Activated CD4-positive, alpha-beta memory T cell treated with anti-CD3 and anti-CD28 coated beads for 36 hours (primary cell): ENCODE data around the gene NLGN1. TPM values are rescaled to one million over a fixed set of nuclear protein-coding genes. Genes with fewer than 3 reads are reported as not detected.

ENCODE experiments used
- CTCF ChIA-PET: fragments of 350-600 bp; sonication (Branson Sonifier 250); formaldehyde crosslinking; loops from one replicate; lab custom pipeline; 2021; ENCODE audit warnings: antibody characterized with exemption, inconsistent platforms; lab: Charles Lee
- POLR2A ChIA-PET: fragments of 350-600 bp; sonication (Branson Sonifier 250); formaldehyde crosslinking; loops from one replicate; lab custom pipeline; 2021; ENCODE audit warnings: antibody characterized with exemption; lab: Charles Lee
- DNase-seq: peaks from one replicate; pipeline ENCODE4 v3.0.0-alpha.2; 2020
- H3K27ac Mint-ChIP-seq: one replicate; pipeline ENCODE4 v1.8.0; 2021; ENCODE audit warnings: mixed read lengths
- H3K27me3 Mint-ChIP-seq: one replicate; pipeline ENCODE4 v1.8.0; 2021; ENCODE audit warnings: mixed read lengths
- H3K36me3 Mint-ChIP-seq: one replicate; pipeline ENCODE4 v1.8.0; 2021; ENCODE audit warnings: mixed read lengths
- H3K4me1 Mint-ChIP-seq: one replicate; pipeline ENCODE4 v1.8.0; 2021; ENCODE audit warnings: low read depth, mixed read lengths
- H3K4me3 Mint-ChIP-seq: one replicate; pipeline ENCODE4 v1.8.0; 2021; ENCODE audit warnings: mild to moderate bottlenecking, mixed read lengths
- H3K9me3 Mint-ChIP-seq: one replicate; pipeline ENCODE4 v1.8.0; 2021; ENCODE audit warnings: mixed read lengths
- intact Hi-C: fragments of 100-400 bp; cut with micrococcal nuclease; formaldehyde crosslinking; loops from one replicate; pipeline ENCODE4 v1.15.1; 2023
- total RNA-seq, 2 experiments: library from RNA; stranded (reverse); gene quantifications; one replicate each; pipeline ENCODE4 v1.2.3, GENCODE V29; 2021

NLGN1 gene
- total RNA-seq, 2 experiments from 2014 or later = not detected

- intact Hi-C loops = no loop called here
- no peak overlapping the region for H3K27ac Mint-ChIP-seq
- ChIA-PET CTCF (no interaction called here), POLR2A (no interaction called here)
- no peaks in the 10 kb centered on the region for H3K27me3 Mint-ChIP-seq
- peaks cover 9% of the 10 kb centered on the region for H3K9me3 Mint-ChIP-seq
- H3K4me1 Mint-ChIP-seq = no peaks in the 10 kb centered on the region
- DNase-seq = no peak
- no peaks in the 10 kb centered on the region for H3K36me3 Mint-ChIP-seq
- no peak overlapping the region for H3K4me3 Mint-ChIP-seq
These were observed 311.5 kb downstream of the NLGN1 start for GRCh38 chr3:173709026-173709425.

GRCh38 chr3:173711619-173712018 lies 314.1 kb downstream of the NLGN1 start:
- H3K9me3 Mint-ChIP-seq = peaks cover 4% of the 10 kb centered on the region
- ChIA-PET POLR2A (no interaction called here), CTCF (no interaction called here)
- no peak overlapping the region for H3K4me3 Mint-ChIP-seq
- H3K4me1 Mint-ChIP-seq = no peaks in the 10 kb centered on the region
- no peaks in the 10 kb centered on the region for H3K36me3 Mint-ChIP-seq
- no peaks in the 10 kb centered on the region for H3K27me3 Mint-ChIP-seq
- intact Hi-C loops = no loop called here
- no peak for DNase-seq
- H3K27ac Mint-ChIP-seq = no peak overlapping the region

- POLR2A ChIA-PET = no interaction called here
- Mint-ChIP-seq H3K9me3 (peaks cover 9% of the 10 kb centered on the region), H3K27me3 (no peaks in the 10 kb centered on the region), H3K36me3 (no peaks in the 10 kb centered on the region), H3K4me1 (no peaks in the 10 kb centered on the region), H3K27ac (no peak overlapping the region), H3K4me3 (no peak overlapping the region)
- CTCF ChIA-PET = no interaction called here
- no peak for DNase-seq
- intact Hi-C loops = no loop called here
These were observed 322.0 kb downstream of the NLGN1 start for GRCh38 chr3:173719585-173719984.

- no peak overlapping the region for H3K4me3 Mint-ChIP-seq
- no peaks in the 10 kb centered on the region for H3K27me3 Mint-ChIP-seq
- H3K36me3 Mint-ChIP-seq = no peaks in the 10 kb centered on the region
- no peak for DNase-seq
- ChIA-PET CTCF (no interaction called here), POLR2A (no interaction called here)
- H3K9me3 Mint-ChIP-seq = peaks cover 6% of the 10 kb centered on the region
- no peak overlapping the region for H3K27ac Mint-ChIP-seq
- no peaks in the 10 kb centered on the region for H3K4me1 Mint-ChIP-seq
- intact Hi-C loops = no loop called here
These were observed 328.0 kb downstream of the NLGN1 start for GRCh38 chr3:173725507-173725906.

GRCh38 chr3:173730391-173730790 lies 332.8 kb downstream of the NLGN1 start:
- Mint-ChIP-seq H3K27ac (no peak overlapping the region), H3K27me3 (no peaks in the 10 kb centered on the region), H3K9me3 (no peaks in the 10 kb centered on the region), H3K4me1 (no peaks in the 10 kb centered on the region), H3K36me3 (no peaks in the 10 kb centered on the region), H3K4me3 (no peak overlapping the region)
- no peak for DNase-seq
- POLR2A ChIA-PET = no interaction called here
- intact Hi-C loops = no loop called here
- CTCF ChIA-PET = no interaction called here

GRCh38 chr3:173732237-173732636 lies 334.7 kb downstream of the NLGN1 start:
- no peak overlapping the region for H3K27ac Mint-ChIP-seq
- no peaks in the 10 kb centered on the region for H3K27me3 Mint-ChIP-seq
- H3K4me3 Mint-ChIP-seq = no peak overlapping the region
- ChIA-PET POLR2A (no interaction called here), CTCF (no interaction called here)
- H3K9me3 Mint-ChIP-seq = no peaks in the 10 kb centered on the region
- intact Hi-C loops = no loop called here
- no peaks in the 10 kb centered on the region for H3K4me1 Mint-ChIP-seq
- H3K36me3 Mint-ChIP-seq = no peaks in the 10 kb centered on the region
- no peak for DNase-seq

- Mint-ChIP-seq H3K27ac (no peak overlapping the region), H3K36me3 (no peaks in the 10 kb centered on the region), H3K4me3 (no peak overlapping the region), H3K27me3 (no peaks in the 10 kb centered on the region), H3K9me3 (no peaks in the 10 kb centered on the region), H3K4me1 (no peaks in the 10 kb centered on the region)
- ChIA-PET CTCF (no interaction called here), POLR2A (no interaction called here)
- intact Hi-C loops = no loop called here
- DNase-seq = no peak
These were observed 335.6 kb downstream of the NLGN1 start for GRCh38 chr3:173733029-173733652.

- no peak for DNase-seq
- Mint-ChIP-seq H3K9me3 (peaks cover 6% of the 10 kb centered on the region), H3K27me3 (no peaks in the 10 kb centered on the region), H3K4me3 (no peak overlapping the region), H3K27ac (no peak overlapping the region), H3K4me1 (no peaks in the 10 kb centered on the region), H3K36me3 (no peaks in the 10 kb centered on the region)
- intact Hi-C loops = no loop called here
- POLR2A ChIA-PET = no interaction called here
- CTCF ChIA-PET = no interaction called here
These were observed 336.9 kb downstream of the NLGN1 start for GRCh38 chr3:173734473-173734872.

GRCh38 chr3:173734895-173735294 lies 337.4 kb downstream of the NLGN1 start:
- H3K36me3 Mint-ChIP-seq = no peaks in the 10 kb centered on the region
- no peaks in the 10 kb centered on the region for H3K27me3 Mint-ChIP-seq
- ChIA-PET CTCF (no interaction called here), POLR2A (no interaction called here)
- no peaks in the 10 kb centered on the region for H3K4me1 Mint-ChIP-seq
- peaks cover 6% of the 10 kb centered on the region for H3K9me3 Mint-ChIP-seq
- H3K4me3 Mint-ChIP-seq = no peak overlapping the region
- no peak overlapping the region for H3K27ac Mint-ChIP-seq
- intact Hi-C loops = no loop called here
- DNase-seq = no peak

GRCh38 chr3:173735841-173736240 lies 338.3 kb downstream of the NLGN1 start:
- no peak for DNase-seq
- Mint-ChIP-seq H3K4me1 (no peaks in the 10 kb centered on the region), H3K27me3 (no peaks in the 10 kb centered on the region), H3K27ac (no peak overlapping the region), H3K36me3 (no peaks in the 10 kb centered on the region), H3K9me3 (peaks cover 6% of the 10 kb centered on the region), H3K4me3 (no peak overlapping the region)
- intact Hi-C loops = no loop called here
- ChIA-PET POLR2A (no interaction called here), CTCF (no interaction called here)

GRCh38 chr3:173737167-173737808 lies 339.7 kb downstream of the NLGN1 start:
- Mint-ChIP-seq H3K27ac (no peak overlapping the region), H3K9me3 (peaks cover 6% of the 10 kb centered on the region), H3K27me3 (no peaks in the 10 kb centered on the region), H3K4me3 (no peak overlapping the region), H3K36me3 (no peaks in the 10 kb centered on the region), H3K4me1 (no peaks in the 10 kb centered on the region)
- ChIA-PET CTCF (no interaction called here), POLR2A (no interaction called here)
- intact Hi-C loops = no loop called here
- DNase-seq = no peak

- no peak for DNase-seq
- no peaks in the 10 kb centered on the region for H3K4me1 Mint-ChIP-seq
- intact Hi-C loops = no loop called here
- H3K9me3 Mint-ChIP-seq = peaks cover 6% of the 10 kb centered on the region
- CTCF ChIA-PET = no interaction called here
- no peak overlapping the region for H3K27ac Mint-ChIP-seq
- no peaks in the 10 kb centered on the region for H3K36me3 Mint-ChIP-seq
- H3K4me3 Mint-ChIP-seq = no peak overlapping the region
- POLR2A ChIA-PET = no interaction called here
- H3K27me3 Mint-ChIP-seq = no peaks in the 10 kb centered on the region
These were observed 342.2 kb downstream of the NLGN1 start for GRCh38 chr3:173739726-173740125.

- intact Hi-C loops = no loop called here
These were observed 344.9 kb downstream of the NLGN1 start for GRCh38 chr3:173742491-173742890.

More at GRCh38 chr3:173742491-173742890, 344.9 kb downstream of the NLGN1 start:
- Mint-ChIP-seq H3K9me3 (peaks cover 8% of the 10 kb centered on the region), H3K27ac (no peak overlapping the region), H3K4me1 (no peaks in the 10 kb centered on the region), H3K4me3 (no peak overlapping the region), H3K36me3 (no peaks in the 10 kb centered on the region), H3K27me3 (no peaks in the 10 kb centered on the region)
- ChIA-PET POLR2A (no interaction called here), CTCF (no interaction called here)
- DNase-seq = no peak
